Endothelial cell of umbilical vein (primary cell): ENCODE data around the gene KCNH1. TPM values are rescaled to one million over a fixed set of nuclear protein-coding genes. Genes with fewer than 3 reads are reported as not detected.

Source experiments
- BruUV-seq: library from RNA; stranded (reverse); fragments of 400-500 nt; replicated peaks from 2 replicates; lab custom pipeline; 2021; lab: Mats Ljungman, UMichigan
- CTCF ChIA-PET: fragments of 300-600, 350-600 bp; sonication (Branson Sonifier 250); formaldehyde crosslinking; loops from one replicate; lab custom pipeline; 2021; ENCODE audit warnings: antibody characterized with exemption, inconsistent platforms; lab: Charles Lee
- POLR2A ChIA-PET: fragments of 300-600, 350-600 bp; sonication (Branson Sonifier 250); formaldehyde crosslinking; loops from one replicate; lab custom pipeline; 2021; ENCODE audit warnings: antibody characterized with exemption, inconsistent platforms; lab: Charles Lee
- DNase-seq: peaks from one replicate; pipeline ENCODE4 v3.0.0-alpha.2; 2011; ENCODE audit warnings: low read depth, low spot score
- FAIRE-seq: peaks from 2 replicates; lab custom pipeline; 2011; peaks lifted over from hg19 to GRCh38; lab: Jason Lieb, UNC
- H2AFZ ChIP-seq: 2 replicates; pipeline ENCODE4 v1.6.0; 2012; ENCODE audit warnings: low read depth, low read length, control low read depth, inconsistent platforms
- H3K27ac ChIP-seq: 2 replicates; pipeline ENCODE4 v1.5.1; 2011; ENCODE audit warnings: low read depth, mild to moderate bottlenecking, control low read depth, low read length, moderate library complexity; ENCODE audit not compliant: insufficient read depth
- H3K27me3 ChIP-seq, 2 experiments: 2 replicates each; pipeline versions ENCODE4 v1.6.0 to v1.6.1; 2011; ENCODE audit warnings: low read length in 2 of 2, mixed read lengths in 1 of 2; ENCODE audit not compliant: control insufficient read depth in 2 of 2, insufficient read depth in 2 of 2
- H3K36me3 ChIP-seq, 2 experiments: 2 replicates in 1 of 2; 3 replicates in 1 of 2; pipeline ENCODE4 v1.5.1; 2011; ENCODE audit warnings: low read length in 2 of 2, mild to moderate bottlenecking in 1 of 2, moderate library complexity in 1 of 2; ENCODE audit not compliant: control insufficient read depth in 2 of 2, insufficient read depth in 2 of 2; ENCODE audit errors: extremely low read depth in 1 of 2
- H3K4me1 ChIP-seq: 3 replicates; pipeline ENCODE4 v1.5.1; 2011; ENCODE audit warnings: mild to moderate bottlenecking, low read length; ENCODE audit not compliant: control insufficient read depth, insufficient read depth; ENCODE audit errors: extremely low read depth
- H3K4me2 ChIP-seq: 2 replicates; pipeline ENCODE4 v1.6.1; 2011; ENCODE audit warnings: low read length, control low read depth, mixed read lengths; ENCODE audit not compliant: insufficient read depth
- H3K4me3 ChIP-seq, 3 experiments: fragments of 200-600 bp in 1 of 3; sonication (generic), shearing (Covaris generic) in 1 of 3; replicated peaks in 1 of 3; 2 replicates each; pipeline ENCODE4 v1.5.1; 2011 to 2016; ENCODE audit warnings: control low read depth in 3 of 3, low read length in 3 of 3, mild to moderate bottlenecking in 2 of 3, inconsistent platforms in 1 of 3, low read depth in 1 of 3, moderate library complexity in 1 of 3; ENCODE audit not compliant: insufficient read depth in 1 of 3
- H3K79me2 ChIP-seq: 2 replicates; pipeline ENCODE4 v1.6.0; 2012; ENCODE audit warnings: low read length, inconsistent platforms; ENCODE audit not compliant: control insufficient read depth, insufficient read depth
- H3K9ac ChIP-seq: replicated peaks from 2 replicates; pipeline ENCODE3; 2011; ENCODE audit warnings: low read length, control low read depth; ENCODE audit not compliant: insufficient read depth; ENCODE audit errors: extremely low read depth
- H3K9me1 ChIP-seq: replicated peaks from 3 replicates; pipeline ENCODE4 v1.6.0; 2011; ENCODE audit warnings: mild to moderate bottlenecking, low read length; ENCODE audit not compliant: control insufficient read depth, insufficient read depth; ENCODE audit errors: extremely low read depth
- H3K9me3 ChIP-seq: replicated peaks from 2 replicates; pipeline ENCODE4 v1.5.1; 2012; ENCODE audit warnings: low read length, inconsistent platforms; ENCODE audit not compliant: control insufficient read depth, insufficient read depth
- H4K20me1 ChIP-seq: replicated peaks from 2 replicates; pipeline ENCODE3; 2011; ENCODE audit warnings: mild to moderate bottlenecking, low read length; ENCODE audit not compliant: control insufficient read depth, insufficient read depth; ENCODE audit errors: extremely low read depth
- EZH2 ChIP-seq: IDR thresholded peaks from 2 replicates; pipeline ENCODE4 v1.6.1; 2012; ENCODE audit warnings: borderline replicate concordance, low read depth, mild to moderate bottlenecking, moderate library complexity, low read length, inconsistent platforms; ENCODE audit not compliant: severe bottlenecking
- FOS ChIP-seq: IDR thresholded peaks from 2 replicates; pipeline ENCODE4 v1.6.1; 2011; ENCODE audit warnings: mild to moderate bottlenecking, low read length, moderate library complexity, borderline replicate concordance; ENCODE audit not compliant: insufficient read depth
- GATA2 ChIP-seq: IDR thresholded peaks from 2 replicates; pipeline ENCODE4 v1.7.0; 2011; ENCODE audit warnings: low read depth, mild to moderate bottlenecking, moderate library complexity, mixed read lengths, low read length; ENCODE audit not compliant: insufficient read length, insufficient read depth
- JUN ChIP-seq: IDR thresholded peaks from 2 replicates; pipeline ENCODE4 v1.6.1; 2011; ENCODE audit warnings: borderline replicate concordance, low read depth; ENCODE audit not compliant: insufficient read length, insufficient read depth
- MYC ChIP-seq: IDR thresholded peaks from one replicate; pipeline ENCODE4 v1.6.1; 2011; ENCODE audit warnings: mild to moderate bottlenecking, low read depth, low read length
- POLR2A ChIP-seq: IDR thresholded peaks from 2 replicates; pipeline ENCODE4 v1.6.1; 2012; ENCODE audit warnings: low read depth, mild to moderate bottlenecking, control low read depth, low read length
- POLR2AphosphoS5 ChIP-seq: IDR thresholded peaks from 2 replicates; pipeline ENCODE4 v1.6.1; 2012; ENCODE audit warnings: low read depth, mild to moderate bottlenecking, control low read depth, low read length, moderate library complexity; ENCODE audit not compliant: insufficient read depth
- dilution Hi-C: fragments of 300-500 bp; cut with MboI; formaldehyde crosslinking; loops from one replicate; pipeline ENCODE4 v1.15.0; 2019; ENCODE audit warnings: low sequenced_read_pairs; ENCODE audit not compliant: extremely low pct_ligation_motif_present
- intact Hi-C: fragments of 100-400 bp; cut with micrococcal nuclease; formaldehyde crosslinking; loops from one replicate; pipeline ENCODE4 v1.10.0; 2022
- polyA plus RNA-seq, 4 experiments: library from polyadenylated mRNA; depleted of rRNA in 3 of 4; stranded (reverse) in 3 of 4; unstranded in 1 of 4; fragments of >200 nt; gene quantifications; 2 replicates each; pipeline versions ENCODE4 v1.2.1 to v1.2.3, GENCODE V29; 2011 to 2012; ENCODE audit warnings: missing spikeins in 1 of 4
- total RNA-seq: library from RNA; stranded (reverse); gene quantifications from 2 replicates; pipeline ENCODE4 v1.2.3, GENCODE V29; 2021
- TF ChIP-seq, protein P1 (sequence below), 2 donors: IDR thresholded peaks; 1 replicate in 1 of 2; 2 replicates in 1 of 2; pipeline ENCODE4 v1.5.1; 2011; ENCODE audit warnings: low read length in 2 of 2, mild to moderate bottlenecking in 2 of 2, moderate library complexity in 2 of 2, control low read depth in 1 of 2, inconsistent platforms in 1 of 2, low read depth in 1 of 2; ENCODE audit not compliant: insufficient read depth in 1 of 2; ENCODE audit errors: extremely low read depth in 1 of 2
- TF ChIP-seq, protein P2 (sequence below): IDR thresholded peaks from 2 replicates; pipeline ENCODE4 v1.6.1; 2011; ENCODE audit not compliant: insufficient read depth, insufficient read length

The KCNH1 gene
- total and polyA plus RNA-seq, 2 donors (not counting 3 experiments of a cell fraction or from before 2014, with no cell fraction given): not detected

DNA sequence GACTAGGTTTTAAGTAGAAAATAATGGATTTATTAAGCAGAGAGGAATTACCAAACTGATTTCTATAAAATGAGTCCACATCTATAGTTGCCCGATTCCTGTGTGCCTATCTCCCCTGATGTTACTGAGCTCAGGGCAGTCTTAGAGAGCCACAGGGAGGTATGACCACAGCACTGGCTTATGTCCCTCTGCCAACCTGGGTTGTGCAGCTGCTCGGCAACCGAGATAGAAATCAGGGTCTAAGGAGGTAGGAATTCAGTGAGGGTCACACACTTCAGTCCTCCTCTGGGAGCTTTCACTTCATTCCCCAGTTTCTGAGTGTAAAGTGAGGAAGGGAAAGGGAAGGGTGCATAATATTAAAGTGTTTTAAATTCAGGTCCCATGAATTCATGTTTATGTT lies 386.8 kb downstream of the KCNH1 start:
- H3K4me1 ChIP-seq: no peaks in the 10 kb centered on the region
- intact Hi-C loops: no loop called here
- no peaks in the 10 kb centered on the region for H3K9me3 ChIP-seq
- H3K4me2 ChIP-seq: no peak overlapping the region
- no peak overlapping the region for H3K4me3 ChIP-seq
- H4K20me1 ChIP-seq: no peaks in the 10 kb centered on the region
- no peak for TF ChIP-seq FOS
- TF ChIP-seq EZH2: no peak
- no peak for TF ChIP-seq GATA2
- no peak for TF ChIP-seq MYC
- no peak for TF ChIP-seq POLR2A
- TF ChIP-seq JUN: no peak
- TF ChIP-seq, protein P1, sequence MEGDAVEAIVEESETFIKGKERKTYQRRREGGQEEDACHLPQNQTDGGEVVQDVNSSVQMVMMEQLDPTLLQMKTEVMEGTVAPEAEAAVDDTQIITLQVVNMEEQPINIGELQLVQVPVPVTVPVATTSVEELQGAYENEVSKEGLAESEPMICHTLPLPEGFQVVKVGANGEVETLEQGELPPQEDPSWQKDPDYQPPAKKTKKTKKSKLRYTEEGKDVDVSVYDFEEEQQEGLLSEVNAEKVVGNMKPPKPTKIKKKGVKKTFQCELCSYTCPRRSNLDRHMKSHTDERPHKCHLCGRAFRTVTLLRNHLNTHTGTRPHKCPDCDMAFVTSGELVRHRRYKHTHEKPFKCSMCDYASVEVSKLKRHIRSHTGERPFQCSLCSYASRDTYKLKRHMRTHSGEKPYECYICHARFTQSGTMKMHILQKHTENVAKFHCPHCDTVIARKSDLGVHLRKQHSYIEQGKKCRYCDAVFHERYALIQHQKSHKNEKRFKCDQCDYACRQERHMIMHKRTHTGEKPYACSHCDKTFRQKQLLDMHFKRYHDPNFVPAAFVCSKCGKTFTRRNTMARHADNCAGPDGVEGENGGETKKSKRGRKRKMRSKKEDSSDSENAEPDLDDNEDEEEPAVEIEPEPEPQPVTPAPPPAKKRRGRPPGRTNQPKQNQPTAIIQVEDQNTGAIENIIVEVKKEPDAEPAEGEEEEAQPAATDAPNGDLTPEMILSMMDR (IDR thresholded peaks at IDR 0.05; ENCODE audit: extremely low read depth in 1 of 2, insufficient read depth in 1 of 2, low read depth in 1 of 2, low read length in 2 of 2): no peak
- TF ChIP-seq POLR2AphosphoS5: no peak
- TF ChIP-seq, protein P2, sequence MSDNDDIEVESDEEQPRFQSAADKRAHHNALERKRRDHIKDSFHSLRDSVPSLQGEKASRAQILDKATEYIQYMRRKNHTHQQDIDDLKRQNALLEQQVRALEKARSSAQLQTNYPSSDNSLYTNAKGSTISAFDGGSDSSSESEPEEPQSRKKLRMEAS: no peak
- H3K79me2 ChIP-seq: no peaks in the 10 kb centered on the region
- no peak overlapping the region for H3K27ac ChIP-seq
- no TSS peak for BruUV-seq
- dilution Hi-C loops: no loop called here
- no peaks in the 10 kb centered on the region for H3K27me3 ChIP-seq
- FAIRE-seq (no peak), DNase-seq (no peak)
- no peaks in the 10 kb centered on the region for H3K36me3 ChIP-seq
- CTCF ChIA-PET: no interaction called here
- POLR2A ChIA-PET: no interaction called here
- H3K9me1 ChIP-seq: no peaks in the 10 kb centered on the region
- H3K9ac ChIP-seq: no peak overlapping the region
- no peak overlapping the region for H2AFZ ChIP-seq
